GM23338 (cell line): ENCODE results near the gene SPZ1. TPM values are rescaled to one million over a fixed set of nuclear protein-coding genes. Genes with fewer than 3 reads are reported as not detected.

Experiments used
- ATAC-seq: fragments of 200-7000 bp; cut with Tn5 transposase; 3 replicates; pipeline ENCODE4 v1.9.1; 2020
- DNase-seq: peaks from one replicate; pipeline ENCODE4 v3.0.0-alpha.2; 2015; ENCODE audit warnings: low spot score
- H2AFZ ChIP-seq: fragments of 200-600 bp; sonication (generic); 2 replicates; pipeline ENCODE4 v1.8.0; 2016; ENCODE audit warnings: antibody characterized with exemption, mild to moderate bottlenecking, moderate library complexity
- H3F3A ChIP-seq: fragments of 200-600 bp; sonication (generic); replicated peaks from 2 replicates; pipeline ENCODE4 v1.8.0; 2017; ENCODE audit warnings: antibody characterized with exemption, mixed run types, low read depth
- H3K27ac ChIP-seq: fragments of 200-600 bp; sonication (generic); 2 replicates; pipeline ENCODE4 v1.6.1; 2016; ENCODE audit warnings: low read depth
- H3K27me3 ChIP-seq: fragments of 200-600 bp; sonication (generic); 2 replicates; pipeline ENCODE4 v1.8.0; 2016; ENCODE audit warnings: mild to moderate bottlenecking, mixed run types, moderate library complexity; ENCODE audit not compliant: insufficient read depth
- H3K36me3 ChIP-seq: fragments of 200-600 bp; sonication (generic); 2 replicates; pipeline ENCODE4 v1.8.0; 2016; ENCODE audit warnings: mild to moderate bottlenecking; ENCODE audit not compliant: insufficient read depth
- H3K4me1 ChIP-seq: fragments of 200-600 bp; sonication (generic); 2 replicates; pipeline ENCODE4 v1.8.0; 2016; ENCODE audit warnings: mild to moderate bottlenecking, moderate library complexity; ENCODE audit not compliant: insufficient read depth
- H3K4me2 ChIP-seq: fragments of 200-600 bp; sonication (generic); 2 replicates; pipeline ENCODE4 v1.7.1; 2017; ENCODE audit warnings: mixed run types
- H3K4me3 ChIP-seq: fragments of 200-600 bp; sonication (generic); 2 replicates; pipeline ENCODE4 v1.6.1; 2016; ENCODE audit warnings: mixed run types
- H3K79me2 ChIP-seq: fragments of 200-600 bp; sonication (generic); replicated peaks from 2 replicates; pipeline ENCODE4 v1.8.0; 2017; ENCODE audit warnings: mild to moderate bottlenecking; ENCODE audit not compliant: insufficient read depth
- H3K9me2 ChIP-seq: fragments of 200-600 bp; sonication (generic); 2 replicates; pipeline ENCODE4 v1.8.0; 2017; ENCODE audit not compliant: insufficient read depth
- H4K20me1 ChIP-seq: fragments of 200-600 bp; sonication (generic); replicated peaks from 2 replicates; pipeline ENCODE4 v1.8.0; 2017; ENCODE audit warnings: mild to moderate bottlenecking; ENCODE audit not compliant: insufficient read depth
- H3K27ac Mint-ChIP-seq: 2 replicates; pipeline ENCODE4 v1.8.0; 2020; ENCODE audit warnings: inconsistent platforms, mild to moderate bottlenecking, moderate library complexity, mixed read lengths
- H3K27me3 Mint-ChIP-seq: 3 replicates; pipeline ENCODE4 v1.8.0; 2022; ENCODE audit warnings: low read depth, mild to moderate bottlenecking, moderate library complexity, mixed read lengths, inconsistent platforms; ENCODE audit not compliant: insufficient read depth, poor library complexity
- H3K36me3 Mint-ChIP-seq: 3 replicates; pipeline ENCODE4 v1.8.0; 2021; ENCODE audit warnings: low read depth, mild to moderate bottlenecking, inconsistent platforms, moderate library complexity, mixed read lengths
- H3K4me1 Mint-ChIP-seq: 3 replicates; pipeline ENCODE4 v1.8.0; 2020; ENCODE audit warnings: mild to moderate bottlenecking, inconsistent platforms, mixed read lengths
- H3K4me3 Mint-ChIP-seq: 3 replicates; pipeline ENCODE4 v1.8.0; 2021; ENCODE audit warnings: moderate library complexity, mild to moderate bottlenecking, inconsistent platforms, mixed read lengths
- H3K9me3 Mint-ChIP-seq: 3 replicates; pipeline ENCODE4 v1.8.0; 2020; ENCODE audit warnings: moderate library complexity, mild to moderate bottlenecking, inconsistent platforms, mixed read lengths
- CREB1 ChIP-seq: fragments of 250-450 bp; sonication (Bioruptor Pico); IDR thresholded peaks from 2 replicates; pipeline ENCODE4 v1.5.0; 2020; ENCODE audit warnings: low read depth, mild to moderate bottlenecking, moderate library complexity
- EZH2 ChIP-seq: fragments of 200-600 bp; sonication (generic); IDR thresholded peaks from one replicate; pipeline ENCODE4 v1.8.0; 2017; ENCODE audit warnings: antibody characterized with exemption, mild to moderate bottlenecking, low read depth; ENCODE audit not compliant: unreplicated experiment
- EZH2phosphoT487 ChIP-seq: fragments of 200-600 bp; sonication (generic); IDR thresholded peaks from one replicate; pipeline ENCODE4 v1.8.1; 2018; ENCODE audit warnings: antibody characterized with exemption; ENCODE audit not compliant: unreplicated experiment
- NANOG ChIP-seq: IDR thresholded peaks from 2 replicates; pipeline ENCODE4 v1.6.1; 2016; ENCODE audit warnings: antibody characterized with exemption, borderline replicate concordance
- POLR2AphosphoS5 ChIP-seq: IDR thresholded peaks from 2 replicates; pipeline ENCODE4 v1.6.1; 2016; ENCODE audit warnings: antibody characterized with exemption, low read depth
- STAT1 ChIP-seq: IDR thresholded peaks from one replicate; pipeline ENCODE4 v1.6.1; 2016; ENCODE audit warnings: antibody characterized with exemption; ENCODE audit not compliant: unreplicated experiment
- ZNF331 ChIP-seq: fragments of 250-450 bp; sonication (Bioruptor Pico); IDR thresholded peaks from 2 replicates; pipeline ENCODE4 v1.5.0; 2020; ENCODE audit warnings: low read depth, mild to moderate bottlenecking, moderate library complexity
- polyA plus RNA-seq: library from polyadenylated mRNA; unstranded; fragments of >200 nt; fragmentation: Nextera tagmentation; extraction: Ambion mirVana; gene quantifications from 2 replicates; pipeline ENCODE4 v1.2.1, GENCODE V29; 2016
- total RNA-seq: library from RNA; depleted of rRNA; stranded (reverse); fragments of >200 nt; shearing (Covaris generic); gene quantifications from 2 replicates; pipeline ENCODE4 v1.2.3, GENCODE V29; 2014
- TF ChIP-seq, protein P1 (sequence below), 2 experiments: fragments of 200-600 bp in 1 of 2; sonication (generic) in 1 of 2; conservative IDR thresholded peaks; 2 replicates each; pipeline versions ENCODE4 v1.5.1 to v1.6.1; 2016 to 2017; ENCODE audit warnings: antibody characterized with exemption in 2 of 2, low read depth in 2 of 2, mild to moderate bottlenecking in 2 of 2, moderate library complexity in 1 of 2
- TF ChIP-seq, protein P2 (sequence below): IDR thresholded peaks from 2 replicates; pipeline ENCODE4 v1.6.1; 2016; ENCODE audit warnings: antibody characterized with exemption
- TF ChIP-seq, protein P3 (sequence below): IDR thresholded peaks from one replicate; pipeline ENCODE4 v1.6.1; 2018; ENCODE audit warnings: antibody characterized with exemption; ENCODE audit not compliant: unreplicated experiment
- TF ChIP-seq, protein P4 (sequence below): fragments of 250-450 bp; sonication (Bioruptor Pico); IDR thresholded peaks from 2 replicates; pipeline ENCODE4 v1.5.0; 2020; ENCODE audit warnings: mild to moderate bottlenecking, moderate library complexity

Gene SPZ1
- total and polyA plus RNA-seq, 2 experiments from 2014 or later = not detected

DNA sequence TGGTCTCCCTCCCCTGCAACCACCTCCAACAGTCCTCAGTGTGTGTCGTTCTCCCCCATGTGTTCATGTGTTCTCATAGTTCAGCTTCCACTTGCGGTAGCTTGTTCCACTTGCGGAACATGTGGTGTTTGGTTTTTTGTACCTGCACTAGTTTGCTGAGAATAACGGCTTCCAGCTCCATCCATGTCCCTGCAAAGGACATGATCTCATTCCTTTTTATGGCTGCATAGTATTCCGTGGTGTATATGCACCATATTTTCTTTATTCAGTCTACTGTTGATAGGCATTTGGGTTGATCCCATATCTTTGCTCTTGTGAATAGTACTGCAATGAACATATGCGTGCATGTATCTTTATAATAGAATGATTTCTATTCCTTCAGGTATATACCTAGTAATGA lies 45.1 kb downstream of the SPZ1 start (continued):
- TF ChIP-seq, protein P1, sequence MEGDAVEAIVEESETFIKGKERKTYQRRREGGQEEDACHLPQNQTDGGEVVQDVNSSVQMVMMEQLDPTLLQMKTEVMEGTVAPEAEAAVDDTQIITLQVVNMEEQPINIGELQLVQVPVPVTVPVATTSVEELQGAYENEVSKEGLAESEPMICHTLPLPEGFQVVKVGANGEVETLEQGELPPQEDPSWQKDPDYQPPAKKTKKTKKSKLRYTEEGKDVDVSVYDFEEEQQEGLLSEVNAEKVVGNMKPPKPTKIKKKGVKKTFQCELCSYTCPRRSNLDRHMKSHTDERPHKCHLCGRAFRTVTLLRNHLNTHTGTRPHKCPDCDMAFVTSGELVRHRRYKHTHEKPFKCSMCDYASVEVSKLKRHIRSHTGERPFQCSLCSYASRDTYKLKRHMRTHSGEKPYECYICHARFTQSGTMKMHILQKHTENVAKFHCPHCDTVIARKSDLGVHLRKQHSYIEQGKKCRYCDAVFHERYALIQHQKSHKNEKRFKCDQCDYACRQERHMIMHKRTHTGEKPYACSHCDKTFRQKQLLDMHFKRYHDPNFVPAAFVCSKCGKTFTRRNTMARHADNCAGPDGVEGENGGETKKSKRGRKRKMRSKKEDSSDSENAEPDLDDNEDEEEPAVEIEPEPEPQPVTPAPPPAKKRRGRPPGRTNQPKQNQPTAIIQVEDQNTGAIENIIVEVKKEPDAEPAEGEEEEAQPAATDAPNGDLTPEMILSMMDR (conservative IDR thresholded peaks at IDR 0.05; ENCODE audit: low read depth in 2 of 2) = no peak
- TF ChIP-seq STAT1 (no peak), CREB1 (CRISPR knock-in tag) (no peak), NANOG (no peak), POLR2AphosphoS5 (no peak), EZH2 (no peak)
- TF ChIP-seq, protein P2, sequence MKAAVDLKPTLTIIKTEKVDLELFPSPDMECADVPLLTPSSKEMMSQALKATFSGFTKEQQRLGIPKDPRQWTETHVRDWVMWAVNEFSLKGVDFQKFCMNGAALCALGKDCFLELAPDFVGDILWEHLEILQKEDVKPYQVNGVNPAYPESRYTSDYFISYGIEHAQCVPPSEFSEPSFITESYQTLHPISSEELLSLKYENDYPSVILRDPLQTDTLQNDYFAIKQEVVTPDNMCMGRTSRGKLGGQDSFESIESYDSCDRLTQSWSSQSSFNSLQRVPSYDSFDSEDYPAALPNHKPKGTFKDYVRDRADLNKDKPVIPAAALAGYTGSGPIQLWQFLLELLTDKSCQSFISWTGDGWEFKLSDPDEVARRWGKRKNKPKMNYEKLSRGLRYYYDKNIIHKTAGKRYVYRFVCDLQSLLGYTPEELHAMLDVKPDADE = no peak
- TF ChIP-seq, protein P3, sequence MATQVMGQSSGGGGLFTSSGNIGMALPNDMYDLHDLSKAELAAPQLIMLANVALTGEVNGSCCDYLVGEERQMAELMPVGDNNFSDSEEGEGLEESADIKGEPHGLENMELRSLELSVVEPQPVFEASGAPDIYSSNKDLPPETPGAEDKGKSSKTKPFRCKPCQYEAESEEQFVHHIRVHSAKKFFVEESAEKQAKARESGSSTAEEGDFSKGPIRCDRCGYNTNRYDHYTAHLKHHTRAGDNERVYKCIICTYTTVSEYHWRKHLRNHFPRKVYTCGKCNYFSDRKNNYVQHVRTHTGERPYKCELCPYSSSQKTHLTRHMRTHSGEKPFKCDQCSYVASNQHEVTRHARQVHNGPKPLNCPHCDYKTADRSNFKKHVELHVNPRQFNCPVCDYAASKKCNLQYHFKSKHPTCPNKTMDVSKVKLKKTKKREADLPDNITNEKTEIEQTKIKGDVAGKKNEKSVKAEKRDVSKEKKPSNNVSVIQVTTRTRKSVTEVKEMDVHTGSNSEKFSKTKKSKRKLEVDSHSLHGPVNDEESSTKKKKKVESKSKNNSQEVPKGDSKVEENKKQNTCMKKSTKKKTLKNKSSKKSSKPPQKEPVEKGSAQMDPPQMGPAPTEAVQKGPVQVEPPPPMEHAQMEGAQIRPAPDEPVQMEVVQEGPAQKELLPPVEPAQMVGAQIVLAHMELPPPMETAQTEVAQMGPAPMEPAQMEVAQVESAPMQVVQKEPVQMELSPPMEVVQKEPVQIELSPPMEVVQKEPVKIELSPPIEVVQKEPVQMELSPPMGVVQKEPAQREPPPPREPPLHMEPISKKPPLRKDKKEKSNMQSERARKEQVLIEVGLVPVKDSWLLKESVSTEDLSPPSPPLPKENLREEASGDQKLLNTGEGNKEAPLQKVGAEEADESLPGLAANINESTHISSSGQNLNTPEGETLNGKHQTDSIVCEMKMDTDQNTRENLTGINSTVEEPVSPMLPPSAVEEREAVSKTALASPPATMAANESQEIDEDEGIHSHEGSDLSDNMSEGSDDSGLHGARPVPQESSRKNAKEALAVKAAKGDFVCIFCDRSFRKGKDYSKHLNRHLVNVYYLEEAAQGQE = no peak

DNA sequence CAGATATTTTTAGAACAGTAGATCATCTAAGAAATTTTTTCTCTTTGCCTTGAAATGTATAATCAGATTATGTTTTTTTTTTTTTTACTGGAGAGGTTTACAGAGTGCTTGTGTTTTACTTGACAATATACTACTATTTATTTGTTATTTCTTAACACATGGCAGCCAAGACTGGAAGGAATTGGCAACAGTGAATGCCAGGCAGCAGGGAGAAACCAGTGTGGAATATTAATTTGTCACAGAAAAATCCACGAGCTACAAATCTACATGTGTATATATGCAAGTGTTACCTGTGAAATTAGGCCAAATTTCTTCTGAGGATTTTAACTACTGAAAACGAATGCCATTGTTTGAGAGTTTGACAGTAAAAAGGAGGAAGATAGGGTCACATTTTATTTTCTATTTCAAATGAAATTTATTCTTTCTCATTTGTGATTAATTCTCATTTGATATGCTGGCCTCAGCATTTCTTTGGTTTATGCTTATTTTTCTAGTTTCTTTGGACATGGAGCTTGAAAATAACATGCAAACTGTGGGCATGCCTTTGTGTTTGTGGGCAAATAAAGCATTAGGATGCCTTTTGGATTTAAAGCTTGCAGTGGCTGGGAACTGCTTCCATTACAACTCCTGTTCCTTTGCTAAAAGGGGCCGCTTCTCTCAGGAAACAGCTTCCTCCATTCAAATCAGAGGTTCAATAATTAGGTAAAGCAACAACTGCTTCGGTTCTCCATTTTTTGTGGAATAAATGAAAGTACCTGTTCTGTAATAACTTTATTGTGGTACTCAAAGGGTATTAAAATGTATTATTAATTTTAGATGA lies 49.1 kb downstream of the SPZ1 start:
- Mint-ChIP-seq H3K4me3 (no peak overlapping the region), H3K27me3 (no peaks in the 10 kb centered on the region), H3K9me3 (peaks cover 11% of the 10 kb centered on the region; the same call in 2 of the 3 replicates), H3K27ac (no peak overlapping the region), H3K4me1 (peaks cover 5% of the 10 kb centered on the region), H3K36me3 (peaks cover 7% of the 10 kb centered on the region; the same call in 2 of the 3 replicates)
- no peaks in the 10 kb centered on the region for H3K4me1 ChIP-seq
- H3F3A ChIP-seq = no peaks in the 10 kb centered on the region
- no peak overlapping the region for H3K27ac ChIP-seq
- no peaks in the 10 kb centered on the region for H3K79me2 ChIP-seq
- no peak for ATAC-seq
- H3K36me3 ChIP-seq = no peaks in the 10 kb centered on the region
- H2AFZ ChIP-seq = peak overlapping the region; percentile 69
- H3K4me2 ChIP-seq = no peak overlapping the region
- no peaks in the 10 kb centered on the region for H3K9me2 ChIP-seq
- H4K20me1 ChIP-seq = no peaks in the 10 kb centered on the region
- no peak overlapping the region for H3K4me3 ChIP-seq
- DNase-seq = peak; percentile 6
- H3K27me3 ChIP-seq = no peaks in the 10 kb centered on the region
- TF ChIP-seq EZH2 = no peak
- no peak for TF ChIP-seq STAT1
- TF ChIP-seq, protein P4, sequence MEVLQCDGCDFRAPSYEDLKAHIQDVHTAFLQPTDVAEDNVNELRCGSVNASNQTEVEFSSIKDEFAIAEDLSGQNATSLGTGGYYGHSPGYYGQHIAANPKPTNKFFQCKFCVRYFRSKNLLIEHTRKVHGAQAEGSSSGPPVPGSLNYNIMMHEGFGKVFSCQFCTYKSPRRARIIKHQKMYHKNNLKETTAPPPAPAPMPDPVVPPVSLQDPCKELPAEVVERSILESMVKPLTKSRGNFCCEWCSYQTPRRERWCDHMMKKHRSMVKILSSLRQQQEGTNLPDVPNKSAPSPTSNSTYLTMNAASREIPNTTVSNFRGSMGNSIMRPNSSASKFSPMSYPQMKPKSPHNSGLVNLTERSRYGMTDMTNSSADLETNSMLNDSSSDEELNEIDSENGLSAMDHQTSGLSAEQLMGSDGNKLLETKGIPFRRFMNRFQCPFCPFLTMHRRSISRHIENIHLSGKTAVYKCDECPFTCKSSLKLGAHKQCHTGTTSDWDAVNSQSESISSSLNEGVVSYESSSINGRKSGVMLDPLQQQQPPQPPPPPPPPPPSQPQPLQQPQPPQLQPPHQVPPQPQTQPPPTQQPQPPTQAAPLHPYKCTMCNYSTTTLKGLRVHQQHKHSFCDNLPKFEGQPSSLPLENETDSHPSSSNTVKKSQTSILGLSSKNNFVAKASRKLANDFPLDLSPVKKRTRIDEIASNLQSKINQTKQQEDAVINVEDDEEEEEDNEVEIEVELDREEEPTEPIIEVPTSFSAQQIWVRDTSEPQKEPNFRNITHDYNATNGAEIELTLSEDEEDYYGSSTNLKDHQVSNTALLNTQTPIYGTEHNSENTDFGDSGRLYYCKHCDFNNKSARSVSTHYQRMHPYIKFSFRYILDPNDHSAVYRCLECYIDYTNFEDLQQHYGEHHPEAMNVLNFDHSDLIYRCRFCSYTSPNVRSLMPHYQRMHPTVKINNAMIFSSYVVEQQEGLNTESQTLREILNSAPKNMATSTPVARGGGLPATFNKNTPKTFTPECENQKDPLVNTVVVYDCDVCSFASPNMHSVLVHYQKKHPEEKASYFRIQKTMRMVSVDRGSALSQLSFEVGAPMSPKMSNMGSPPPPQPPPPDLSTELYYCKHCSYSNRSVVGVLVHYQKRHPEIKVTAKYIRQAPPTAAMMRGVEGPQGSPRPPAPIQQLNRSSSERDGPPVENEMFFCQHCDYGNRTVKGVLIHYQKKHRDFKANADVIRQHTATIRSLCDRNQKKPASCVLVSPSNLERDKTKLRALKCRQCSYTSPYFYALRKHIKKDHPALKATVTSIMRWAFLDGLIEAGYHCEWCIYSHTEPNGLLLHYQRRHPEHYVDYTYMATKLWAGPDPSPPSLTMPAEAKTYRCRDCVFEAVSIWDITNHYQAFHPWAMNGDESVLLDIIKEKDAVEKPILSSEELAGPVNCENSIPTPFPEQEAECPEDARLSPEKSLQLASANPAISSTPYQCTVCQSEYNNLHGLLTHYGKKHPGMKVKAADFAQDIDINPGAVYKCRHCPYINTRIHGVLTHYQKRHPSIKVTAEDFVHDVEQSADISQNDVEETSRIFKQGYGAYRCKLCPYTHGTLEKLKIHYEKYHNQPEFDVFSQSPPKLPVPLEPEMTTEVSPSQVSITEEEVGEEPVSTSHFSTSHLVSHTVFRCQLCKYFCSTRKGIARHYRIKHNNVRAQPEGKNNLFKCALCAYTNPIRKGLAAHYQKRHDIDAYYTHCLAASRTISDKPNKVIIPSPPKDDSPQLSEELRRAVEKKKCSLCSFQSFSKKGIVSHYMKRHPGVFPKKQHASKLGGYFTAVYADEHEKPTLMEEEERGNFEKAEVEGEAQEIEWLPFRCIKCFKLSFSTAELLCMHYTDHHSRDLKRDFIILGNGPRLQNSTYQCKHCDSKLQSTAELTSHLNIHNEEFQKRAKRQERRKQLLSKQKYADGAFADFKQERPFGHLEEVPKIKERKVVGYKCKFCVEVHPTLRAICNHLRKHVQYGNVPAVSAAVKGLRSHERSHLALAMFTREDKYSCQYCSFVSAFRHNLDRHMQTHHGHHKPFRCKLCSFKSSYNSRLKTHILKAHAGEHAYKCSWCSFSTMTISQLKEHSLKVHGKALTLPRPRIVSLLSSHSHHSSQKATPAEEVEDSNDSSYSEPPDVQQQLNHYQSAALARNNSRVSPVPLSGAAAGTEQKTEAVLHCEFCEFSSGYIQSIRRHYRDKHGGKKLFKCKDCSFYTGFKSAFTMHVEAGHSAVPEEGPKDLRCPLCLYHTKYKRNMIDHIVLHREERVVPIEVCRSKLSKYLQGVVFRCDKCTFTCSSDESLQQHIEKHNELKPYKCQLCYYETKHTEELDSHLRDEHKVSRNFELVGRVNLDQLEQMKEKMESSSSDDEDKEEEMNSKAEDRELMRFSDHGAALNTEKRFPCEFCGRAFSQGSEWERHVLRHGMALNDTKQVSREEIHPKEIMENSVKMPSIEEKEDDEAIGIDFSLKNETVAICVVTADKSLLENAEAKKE (CRISPR knock-in tag) = no peak
- no peak for TF ChIP-seq ZNF331
- TF ChIP-seq POLR2AphosphoS5 = no peak
- no peak for TF ChIP-seq EZH2phosphoT487
